Prostate gland (tissue), 2 donors: ENCODE measurements around the gene TCP10L.

Experiments used
- POLR2A ChIP-seq: fragments of 450-650 bp; IDR thresholded peaks from one replicate; pipeline ENCODE4 v1.6.1; 2016; ENCODE audit warnings: antibody characterized with exemption, mild to moderate bottlenecking
- TF ChIP-seq, protein P1 (sequence below), 4 experiments: fragments of 200-600 bp in 2 of 4; fragments of 450-650 bp in 2 of 4; sonication (generic) in 2 of 4; IDR thresholded peaks; 1 replicate in 3 of 4; 2 replicates in 1 of 4; pipeline ENCODE4 v1.5.1; 2016 to 2019; ENCODE audit warnings: antibody characterized with exemption in 4 of 4, mild to moderate bottlenecking in 2 of 4, moderate library complexity in 2 of 4

DNA sequence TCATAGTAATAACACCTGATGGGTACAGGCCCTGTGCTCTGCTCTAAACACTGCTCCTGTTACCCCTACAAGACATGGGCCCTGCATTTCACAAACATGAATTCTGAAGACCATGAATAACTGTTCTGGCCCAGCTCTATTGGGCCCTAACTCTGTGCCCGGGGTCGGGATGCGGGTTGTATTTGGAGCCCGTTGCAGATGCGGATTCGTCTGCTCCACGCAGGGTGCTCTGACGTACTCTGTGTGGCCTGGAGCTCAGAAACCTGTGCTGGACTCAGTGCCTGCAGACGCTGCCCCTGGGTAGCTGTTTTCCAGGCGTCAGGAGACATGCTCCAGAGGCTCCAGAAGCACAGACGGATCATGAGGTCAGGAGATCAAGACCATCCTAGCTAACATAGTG is 10.1 kb upstream of the TCP10L start:
- TF ChIP-seq, protein P1, sequence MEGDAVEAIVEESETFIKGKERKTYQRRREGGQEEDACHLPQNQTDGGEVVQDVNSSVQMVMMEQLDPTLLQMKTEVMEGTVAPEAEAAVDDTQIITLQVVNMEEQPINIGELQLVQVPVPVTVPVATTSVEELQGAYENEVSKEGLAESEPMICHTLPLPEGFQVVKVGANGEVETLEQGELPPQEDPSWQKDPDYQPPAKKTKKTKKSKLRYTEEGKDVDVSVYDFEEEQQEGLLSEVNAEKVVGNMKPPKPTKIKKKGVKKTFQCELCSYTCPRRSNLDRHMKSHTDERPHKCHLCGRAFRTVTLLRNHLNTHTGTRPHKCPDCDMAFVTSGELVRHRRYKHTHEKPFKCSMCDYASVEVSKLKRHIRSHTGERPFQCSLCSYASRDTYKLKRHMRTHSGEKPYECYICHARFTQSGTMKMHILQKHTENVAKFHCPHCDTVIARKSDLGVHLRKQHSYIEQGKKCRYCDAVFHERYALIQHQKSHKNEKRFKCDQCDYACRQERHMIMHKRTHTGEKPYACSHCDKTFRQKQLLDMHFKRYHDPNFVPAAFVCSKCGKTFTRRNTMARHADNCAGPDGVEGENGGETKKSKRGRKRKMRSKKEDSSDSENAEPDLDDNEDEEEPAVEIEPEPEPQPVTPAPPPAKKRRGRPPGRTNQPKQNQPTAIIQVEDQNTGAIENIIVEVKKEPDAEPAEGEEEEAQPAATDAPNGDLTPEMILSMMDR (IDR thresholded peaks at IDR 0.05), result no peak
- no peak for TF ChIP-seq POLR2A
